Activated CD4-positive, alpha-beta T cell treated with anti-CD3 and anti-CD28 coated beads for 36 hours (primary cell): ENCODE data around the gene WNT9A. TPM values are rescaled to one million over a fixed set of nuclear protein-coding genes. Genes with fewer than 3 reads are reported as not detected.
A peak's percentile ranks its signal among the peaks of the same experiment; 100 is the strongest.

Experiments used
- ATAC-seq: fragments of 200-7000 bp; cut with Tn5 transposase; one replicate; pipeline ENCODE4 v1.10.0; 2021; ENCODE audit warnings: mild to moderate bottlenecking, moderate library complexity
- CTCF ChIA-PET: fragments of 350-600 bp; sonication (Branson Sonifier 250); formaldehyde crosslinking; loops from one replicate; lab custom pipeline; 2021; ENCODE audit warnings: antibody characterized with exemption; lab: Charles Lee
- POLR2A ChIA-PET: fragments of 350-600 bp; sonication (Branson Sonifier 250); formaldehyde crosslinking; loops from one replicate; lab custom pipeline; 2021; ENCODE audit warnings: antibody characterized with exemption, inconsistent platforms; lab: Charles Lee
- DNase-seq: peaks from one replicate; pipeline ENCODE4 v3.0.0-alpha.2; 2020
- H3K27ac Mint-ChIP-seq: one replicate; pipeline ENCODE4 v1.8.0; 2021; ENCODE audit warnings: mixed read lengths
- H3K27me3 Mint-ChIP-seq: one replicate; pipeline ENCODE4 v1.8.0; 2021; ENCODE audit warnings: mixed read lengths
- H3K36me3 Mint-ChIP-seq: one replicate; pipeline ENCODE4 v1.8.0; 2021; ENCODE audit warnings: low read depth, mixed read lengths
- H3K4me1 Mint-ChIP-seq: one replicate; pipeline ENCODE4 v1.8.0; 2021; ENCODE audit warnings: mixed read lengths
- H3K4me3 Mint-ChIP-seq: one replicate; pipeline ENCODE4 v1.8.0; 2021; ENCODE audit warnings: mild to moderate bottlenecking, moderate library complexity, mixed read lengths
- H3K9me3 Mint-ChIP-seq: one replicate; pipeline ENCODE4 v1.8.0; 2021; ENCODE audit warnings: low read depth, mixed read lengths
- intact Hi-C, 2 experiments: fragments of 100-400 bp; cut with DNase I in 1 of 2; cut with micrococcal nuclease in 1 of 2; formaldehyde crosslinking; loops; one replicate each; pipeline versions ENCODE4 v1.14.2 to v1.15.1; 2022 to 2024; cut with DNase I, micrococcal nuclease
- total RNA-seq, 2 experiments: library from RNA; stranded (reverse); gene quantifications; one replicate each; pipeline ENCODE4 v1.2.3, GENCODE V29; 2021

Gene WNT9A
- total RNA-seq, 2 experiments from 2014 or later, result 0.04 TPM; not detected in 1

DNA sequence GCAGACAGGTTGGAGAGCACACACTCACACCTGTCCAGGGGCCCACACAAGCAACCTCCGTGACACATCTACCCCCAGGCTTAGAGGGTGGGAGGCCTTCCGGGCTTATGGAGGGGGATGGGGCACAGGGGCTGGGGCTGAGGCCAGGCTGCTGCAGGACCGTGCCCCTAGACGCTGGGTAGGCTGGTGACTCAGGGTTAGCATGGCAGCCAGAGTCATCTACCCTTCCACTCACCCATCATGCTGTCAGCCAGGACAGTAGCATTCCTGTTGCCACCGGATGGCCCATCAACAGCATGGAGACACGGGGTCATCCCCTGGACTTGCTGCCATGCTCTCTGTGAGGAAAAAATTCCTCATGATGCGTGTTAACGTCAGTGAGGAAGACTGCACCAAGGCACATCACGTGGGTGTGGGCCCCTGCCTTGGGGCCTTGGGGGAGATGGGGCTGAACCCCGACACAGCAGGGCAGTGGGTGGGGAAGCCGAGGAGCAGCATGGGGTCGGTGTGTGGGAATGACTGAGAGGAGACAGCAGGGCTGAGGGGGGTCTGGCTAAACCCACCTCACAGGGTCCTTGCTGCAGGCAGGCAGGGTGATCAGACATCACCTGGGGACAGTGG is 52.8 kb downstream of the WNT9A start:
- DNase-seq, result peak; percentile 2
- H3K4me1 Mint-ChIP-seq, result no peaks in the 10 kb centered on the region
- intact Hi-C loops, result no loop called here

GRCh38 chr1:227893949-227894721 is 53.6 kb downstream of the WNT9A start:
- ATAC-seq (no peak), DNase-seq (peak; percentile 4)
- H3K27ac Mint-ChIP-seq, result no peak overlapping the region
- H3K4me1 Mint-ChIP-seq, result no peaks in the 10 kb centered on the region
- ChIA-PET CTCF (no interaction called here), POLR2A (no interaction called here)
- no peak overlapping the region for H3K4me3 Mint-ChIP-seq
- H3K9me3 Mint-ChIP-seq, result no peaks in the 10 kb centered on the region
- H3K27me3 Mint-ChIP-seq, result no peaks in the 10 kb centered on the region
- intact Hi-C loops, result no loop called here
- H3K36me3 Mint-ChIP-seq, result no peaks in the 10 kb centered on the region

More for the DNA sequence above, 52.8 kb downstream of the WNT9A start:
- H3K27ac Mint-ChIP-seq, result no peak overlapping the region
- ATAC-seq, result no peak
- POLR2A ChIA-PET, result no interaction called here
- H3K9me3 Mint-ChIP-seq, result no peaks in the 10 kb centered on the region
- CTCF ChIA-PET, result no interaction called here
- H3K27me3 Mint-ChIP-seq, result no peaks in the 10 kb centered on the region
- H3K4me3 Mint-ChIP-seq, result no peak overlapping the region
- H3K36me3 Mint-ChIP-seq, result no peaks in the 10 kb centered on the region

DNA sequence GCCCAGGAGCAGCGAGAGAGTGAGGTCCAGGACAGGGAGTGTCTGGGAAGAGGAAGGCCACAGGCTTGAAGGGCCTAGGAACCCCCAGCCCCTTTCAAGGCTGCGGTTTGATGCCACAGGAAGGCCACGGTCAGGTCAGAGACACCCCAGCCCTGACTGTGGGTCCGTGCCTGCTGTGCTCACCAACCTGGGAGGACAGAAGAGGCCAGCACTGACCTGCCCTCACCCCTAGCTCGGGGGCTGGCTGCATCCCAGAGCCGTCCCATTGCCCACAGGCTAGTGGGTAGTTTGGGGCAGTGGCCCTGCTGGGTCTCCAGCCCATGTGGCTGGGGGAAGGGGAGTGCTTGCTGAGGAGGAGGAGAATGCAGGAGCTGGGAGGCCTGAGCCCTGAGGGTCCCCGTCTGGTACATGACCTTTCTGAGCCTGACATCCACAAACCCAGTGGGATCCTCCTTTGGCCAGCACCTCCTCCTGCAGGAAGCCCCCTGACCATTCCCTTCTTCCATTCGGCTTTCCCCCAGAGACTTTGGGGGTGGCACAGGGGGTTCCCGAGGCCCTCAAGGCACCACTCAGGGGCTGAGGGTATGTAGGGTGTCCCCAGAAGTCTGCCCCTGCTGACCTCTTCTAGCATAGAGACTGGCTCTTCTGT is 54.3 kb downstream of the WNT9A start:
- H3K27ac Mint-ChIP-seq, result no peak overlapping the region
- no peak overlapping the region for H3K4me3 Mint-ChIP-seq
- no peaks in the 10 kb centered on the region for H3K4me1 Mint-ChIP-seq
- POLR2A ChIA-PET, result no interaction called here
- H3K27me3 Mint-ChIP-seq, result no peaks in the 10 kb centered on the region
- CTCF ChIA-PET, result no interaction called here
- no peaks in the 10 kb centered on the region for H3K9me3 Mint-ChIP-seq
- H3K36me3 Mint-ChIP-seq, result no peaks in the 10 kb centered on the region
- no peak for ATAC-seq
- intact Hi-C loops, result no loop called here
- DNase-seq, result peak; percentile 3

DNA sequence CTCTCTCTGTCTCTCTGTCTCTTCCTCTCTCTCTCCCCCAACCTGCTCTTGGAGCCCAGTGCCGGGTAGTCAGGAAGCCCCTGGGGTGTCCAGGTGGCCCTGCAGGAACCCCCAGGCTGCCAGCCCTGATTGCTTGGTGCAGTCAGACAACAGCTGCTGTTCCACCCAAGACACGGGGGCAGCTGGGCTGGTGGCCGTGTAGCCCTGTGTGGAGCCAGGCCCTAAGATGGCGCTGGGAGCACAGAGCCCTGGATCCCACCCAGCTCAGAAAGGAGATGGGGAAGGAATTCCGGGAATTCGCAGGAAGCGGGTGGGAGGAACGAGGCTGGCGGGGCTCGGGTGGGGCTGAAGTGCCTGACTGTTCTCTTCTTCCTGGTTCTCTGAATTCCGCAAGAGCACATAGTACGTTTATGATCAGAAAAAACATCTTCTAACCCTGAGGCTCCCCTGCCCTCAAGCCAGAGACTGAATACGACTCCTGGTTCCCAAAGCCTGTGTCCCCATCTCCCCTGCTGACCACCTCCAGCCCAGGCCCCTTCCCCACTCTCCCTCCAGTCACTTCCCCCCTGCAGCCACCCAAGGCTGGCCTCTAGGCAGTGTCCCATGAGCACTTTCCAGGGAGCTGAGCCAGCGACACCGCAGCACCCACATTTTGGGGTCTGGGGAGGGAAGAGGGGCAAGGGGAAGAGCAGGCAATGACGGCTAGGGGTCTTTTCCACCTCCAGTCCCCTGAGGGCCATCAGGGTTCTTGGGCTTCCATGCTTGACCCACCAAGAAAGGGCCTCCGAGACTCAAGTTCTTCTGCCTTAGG is 55.0 kb downstream of the WNT9A start:
- no peaks in the 10 kb centered on the region for H3K36me3 Mint-ChIP-seq
- intact Hi-C loops, result no loop called here
- no peaks in the 10 kb centered on the region for H3K9me3 Mint-ChIP-seq
- peaks cover 3% of the 10 kb centered on the region for H3K4me1 Mint-ChIP-seq
- no peak for ATAC-seq
- ChIA-PET POLR2A (no interaction called here), CTCF (no interaction called here)
- H3K27me3 Mint-ChIP-seq, result no peaks in the 10 kb centered on the region
- H3K27ac Mint-ChIP-seq, result no peak overlapping the region
- no peak overlapping the region for H3K4me3 Mint-ChIP-seq
- peak; percentile 3 for DNase-seq

DNA sequence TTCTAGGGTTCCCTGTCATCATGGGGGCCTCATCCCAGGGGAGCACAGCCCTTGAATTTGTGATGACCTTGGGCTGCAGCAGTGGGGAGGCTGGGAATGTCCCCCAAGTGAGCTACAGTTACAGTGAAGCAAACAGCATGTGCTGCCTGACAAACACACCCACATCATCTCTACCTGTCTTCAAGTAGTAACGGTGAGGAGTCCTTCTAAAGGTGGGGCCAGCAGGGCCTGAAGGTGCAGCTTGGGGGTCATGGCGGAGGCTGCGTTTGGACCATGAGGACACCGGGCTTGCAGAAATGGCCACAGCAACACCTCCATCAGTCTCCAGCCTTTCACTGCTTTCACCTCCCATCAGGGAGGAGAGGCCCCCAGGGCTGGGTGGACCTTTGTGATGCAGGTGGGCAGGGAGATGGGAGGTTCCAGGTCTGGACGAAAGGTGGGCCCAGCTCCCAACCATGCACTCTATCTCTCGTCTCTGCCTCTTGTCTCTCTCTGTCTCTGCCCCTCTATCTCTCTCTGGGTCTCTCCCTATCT is 55.7 kb downstream of the WNT9A start:
- DNase-seq, result peak; percentile 2
- ATAC-seq, result no peak
- intact Hi-C loops, result no loop called here
- peaks cover 3% of the 10 kb centered on the region for H3K4me1 Mint-ChIP-seq
- no peak overlapping the region for H3K27ac Mint-ChIP-seq
- POLR2A ChIA-PET, result no interaction called here
- H3K36me3 Mint-ChIP-seq, result no peaks in the 10 kb centered on the region
- no peaks in the 10 kb centered on the region for H3K9me3 Mint-ChIP-seq
- CTCF ChIA-PET, result no interaction called here
- no peak overlapping the region for H3K4me3 Mint-ChIP-seq
- H3K27me3 Mint-ChIP-seq, result no peaks in the 10 kb centered on the region

- no peak overlapping the region for H3K27ac Mint-ChIP-seq
- intact Hi-C loops, result no loop called here
- H3K4me1 Mint-ChIP-seq, result peaks cover 7% of the 10 kb centered on the region
- ChIA-PET POLR2A (no interaction called here), CTCF (no interaction called here)
- H3K4me3 Mint-ChIP-seq, result no peak overlapping the region
- H3K9me3 Mint-ChIP-seq, result no peaks in the 10 kb centered on the region
- H3K27me3 Mint-ChIP-seq, result no peaks in the 10 kb centered on the region
- DNase-seq, result peak; percentile 3
- no peaks in the 10 kb centered on the region for H3K36me3 Mint-ChIP-seq
- no peak for ATAC-seq
Measured at GRCh38 chr1:227891223-227891954, 56.3 kb downstream of the WNT9A start.

DNA sequence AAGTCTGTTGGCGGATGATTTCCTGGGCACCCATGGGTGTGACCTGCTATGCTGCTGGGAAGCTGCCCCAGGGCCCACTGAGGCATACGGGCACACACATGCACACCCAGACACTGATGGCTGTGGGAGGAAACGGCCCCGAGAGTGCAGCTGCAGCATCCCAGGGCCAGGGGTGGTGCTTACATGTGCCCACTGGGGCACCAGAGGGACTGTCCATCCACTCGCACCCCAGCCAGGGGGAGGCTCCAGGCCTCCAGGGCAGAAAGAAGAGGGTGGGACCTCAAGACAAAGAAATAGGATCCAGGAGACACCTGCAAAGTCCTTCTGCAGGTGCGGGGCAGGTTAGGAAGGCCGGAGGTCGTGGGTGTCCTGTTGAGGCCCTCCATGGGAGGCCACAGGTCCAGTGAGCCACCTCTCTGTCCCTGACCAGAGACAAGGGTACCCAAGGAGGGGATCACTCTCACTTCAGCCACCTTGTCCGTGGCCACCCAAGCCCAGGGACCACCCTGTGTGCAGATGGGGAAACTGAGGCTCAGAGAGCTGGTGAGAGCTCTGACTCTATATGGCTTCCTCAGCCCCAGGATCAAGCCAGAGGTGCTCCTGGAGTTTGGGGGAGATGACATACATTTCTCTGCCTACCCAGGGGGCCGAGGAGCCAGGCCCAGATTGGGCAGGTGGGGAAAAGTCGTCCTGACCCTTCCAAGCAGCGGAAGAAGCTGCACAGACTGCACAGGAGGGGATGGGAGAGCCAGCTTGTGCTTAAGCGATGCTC is 57.1 kb downstream of the WNT9A start:
- no peak overlapping the region for H3K27ac Mint-ChIP-seq
- H3K9me3 Mint-ChIP-seq, result no peaks in the 10 kb centered on the region
- no peaks in the 10 kb centered on the region for H3K27me3 Mint-ChIP-seq
- H3K4me1 Mint-ChIP-seq, result peaks cover 12% of the 10 kb centered on the region
- no peaks in the 10 kb centered on the region for H3K36me3 Mint-ChIP-seq
- no peak overlapping the region for H3K4me3 Mint-ChIP-seq
- ATAC-seq (no peak), DNase-seq (peak; percentile 4)
- intact Hi-C loops, result no loop called here
- POLR2A ChIA-PET, result no interaction called here
- CTCF ChIA-PET, result no interaction called here

DNA sequence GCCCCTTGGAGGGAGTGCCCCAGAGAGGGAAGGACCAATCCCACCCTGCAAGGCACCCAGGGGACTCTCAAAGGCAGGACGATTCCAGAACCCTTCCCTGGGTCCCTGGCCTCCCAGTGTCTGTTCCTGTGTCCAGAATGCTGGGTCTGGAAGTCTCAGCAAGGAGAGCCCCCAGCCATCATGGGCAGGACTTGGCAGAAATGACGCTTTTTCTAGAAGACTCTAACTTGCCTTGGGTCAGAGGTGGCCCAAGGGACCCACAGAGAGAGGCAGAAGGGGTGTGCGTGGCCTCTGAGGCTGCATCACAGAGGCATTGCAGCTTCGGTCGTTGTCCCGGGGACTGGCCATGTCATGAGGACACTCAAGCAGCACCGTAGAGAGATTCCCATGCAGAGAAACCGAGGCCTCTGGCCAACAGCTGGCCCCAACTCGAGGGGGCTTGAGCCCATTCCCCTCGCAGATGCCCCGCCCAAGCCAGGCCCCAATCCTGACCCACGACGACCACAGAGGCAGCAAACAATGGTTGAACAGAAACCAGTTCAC is 57.8 kb downstream of the WNT9A start:
- intact Hi-C loops, result no loop called here
- H3K27me3 Mint-ChIP-seq, result no peaks in the 10 kb centered on the region
- H3K4me1 Mint-ChIP-seq, result peaks cover 19% of the 10 kb centered on the region
- H3K27ac Mint-ChIP-seq, result no peak overlapping the region
- H3K4me3 Mint-ChIP-seq, result no peak overlapping the region
- no peaks in the 10 kb centered on the region for H3K36me3 Mint-ChIP-seq
- H3K9me3 Mint-ChIP-seq, result no peaks in the 10 kb centered on the region
- peak; percentile 3 for DNase-seq
- no peak for ATAC-seq
- POLR2A ChIA-PET, result no interaction called here
- CTCF ChIA-PET, result no interaction called here

- intact Hi-C loops, result no loop called here
- ATAC-seq (no peak), DNase-seq (no peak)
- Mint-ChIP-seq H3K36me3 (no peaks in the 10 kb centered on the region), H3K27ac (no peak overlapping the region), H3K9me3 (no peaks in the 10 kb centered on the region), H3K4me3 (no peak overlapping the region), H3K4me1 (peaks cover 24% of the 10 kb centered on the region), H3K27me3 (no peaks in the 10 kb centered on the region)
- CTCF ChIA-PET, result interaction anchor here (1.6 kb wide), 1 partner anchor 19 kb away, joined by 4 read pairs; no protein-coding TSS in a partner anchor
- POLR2A ChIA-PET, result no interaction called here
Measured at GRCh38 chr1:227889047-227889862, 58.5 kb downstream of the WNT9A start.
